Mucosa of rectum (tissue), 2 donors: ENCODE data around the gene JMJD1C.

ENCODE experiments used
- H3K27ac ChIP-seq, 2 donors: one replicate each; pipeline ENCODE4 v1.7.0; 2013; ENCODE audit warnings: inconsistent platforms in 2 of 2, low read depth in 2 of 2, low read length in 2 of 2
- H3K27me3 ChIP-seq, 2 donors: one replicate each; pipeline ENCODE4 v1.7.0; 2013; ENCODE audit warnings: low read length in 2 of 2; ENCODE audit not compliant: control insufficient read depth in 2 of 2, insufficient read depth in 2 of 2
- H3K36me3 ChIP-seq, 2 donors: one replicate each; pipeline ENCODE4 v1.7.0; 2013; ENCODE audit warnings: low read length in 2 of 2; ENCODE audit not compliant: control insufficient read depth in 2 of 2, insufficient read depth in 2 of 2
- H3K4me1 ChIP-seq, 2 donors: one replicate each; pipeline ENCODE4 v1.7.0; 2013; ENCODE audit warnings: low read length in 2 of 2, mild to moderate bottlenecking in 1 of 2; ENCODE audit not compliant: control insufficient read depth in 2 of 2, insufficient read depth in 2 of 2
- H3K4me3 ChIP-seq, 2 donors: one replicate each; pipeline ENCODE4 v1.7.0; 2013; ENCODE audit warnings: low read length in 2 of 2
- H3K9ac ChIP-seq, 2 donors: one replicate each; pipeline ENCODE4 v1.7.0; 2013; ENCODE audit warnings: low read length in 2 of 2, low read depth in 1 of 2, mild to moderate bottlenecking in 1 of 2
- H3K9me3 ChIP-seq, 2 donors: one replicate each; pipeline ENCODE4 v1.7.0; 2013; ENCODE audit warnings: low read length in 2 of 2; ENCODE audit not compliant: control insufficient read depth in 2 of 2
- donor health status: healthy.
- donor health status: Normal muscosa, but diverticular disease.

The JMJD1C gene

DNA sequence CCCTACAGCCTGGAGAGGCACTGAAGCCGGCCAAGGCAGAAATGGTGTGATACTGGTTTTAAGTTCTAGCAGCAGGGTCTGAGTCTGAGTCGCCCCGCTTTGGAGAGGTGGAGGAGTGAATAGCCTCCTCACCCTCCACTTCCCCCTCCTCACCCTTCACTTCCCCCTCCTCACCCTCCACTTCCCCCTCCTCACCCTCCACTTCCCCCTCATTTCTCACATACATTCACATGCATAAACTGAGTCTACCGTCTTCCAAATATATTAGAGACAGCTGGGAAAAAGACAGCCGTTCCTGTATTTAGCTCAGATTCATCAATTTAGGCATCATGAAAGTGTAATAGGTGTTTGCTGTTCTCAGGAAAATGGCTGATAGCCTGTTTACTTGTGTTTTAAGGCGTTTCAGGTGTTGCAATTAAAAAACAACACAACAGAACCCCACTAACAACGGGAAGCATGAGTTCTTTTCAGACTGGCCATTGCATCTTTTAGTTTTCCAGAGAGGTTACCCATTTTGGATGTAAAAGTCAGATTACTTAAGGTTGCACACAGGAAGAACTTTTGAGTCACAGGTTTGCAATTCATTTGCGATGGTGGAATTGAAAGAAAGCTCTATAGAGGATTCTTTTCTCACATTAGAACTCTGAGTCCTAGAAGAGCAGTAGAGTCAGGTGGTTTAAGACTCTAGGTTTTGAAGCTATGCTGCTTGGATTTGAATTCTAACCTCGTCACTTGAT lies 331.8 kb downstream of the JMJD1C start:
- H3K27me3 ChIP-seq = no peaks in the 10 kb centered on the region
- H3K36me3 ChIP-seq = no peaks in the 10 kb centered on the region
- peak overlapping the region; percentile 89 to 91 for H3K4me3 ChIP-seq
- H3K9me3 ChIP-seq = no peaks in the 10 kb centered on the region
- H3K27ac ChIP-seq = peak overlapping the region; percentile 92 to 98
- H3K4me1 ChIP-seq = peaks cover 7 to 9% of the 10 kb centered on the region in 2 donors
- H3K9ac ChIP-seq = peak overlapping the region; percentile 98 to 99

GRCh38 chr10:63133056-63133820 lies 332.5 kb downstream of the JMJD1C start, which contains the start of gene NRBF2:
NRBF2 (plus strand) TSS chr10:63133328; CDS start chr10:63133471, 143 bp downstream.
- Histone ChIP-seq H3K9me3 (no peaks in the 10 kb centered on the region), H3K9ac (peak within 1 kb of the TSS; percentile 98 to 99), H3K4me3 (peak within 1 kb of the TSS; percentile 89 to 91), H3K4me1 (peaks cover 7 to 9% of the 10 kb centered on the region in 2 donors), H3K27me3 (no peaks in the 10 kb centered on the region), H3K36me3 (no peaks in the 10 kb centered on the region), H3K27ac (peak within 1 kb of the TSS; percentile 92 to 98)

DNA sequence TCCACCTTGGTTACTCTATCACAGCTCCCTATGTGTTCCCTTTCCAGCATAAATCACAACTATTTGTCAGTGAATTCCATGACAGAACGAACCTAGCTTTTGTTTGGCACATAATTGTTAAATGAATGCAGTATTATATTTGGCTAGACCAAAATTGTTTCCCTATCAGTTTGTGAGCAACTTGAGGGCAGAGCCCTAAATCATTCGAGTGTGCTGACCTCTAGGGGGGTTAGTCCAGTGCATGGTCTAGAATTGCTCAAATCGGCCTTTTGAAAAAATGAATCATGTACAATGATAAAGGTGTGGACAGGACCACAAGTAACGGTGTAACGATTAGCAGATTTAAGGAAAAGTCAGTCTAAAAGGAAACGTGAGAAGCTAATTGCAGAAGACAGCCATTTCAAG lies 333.1 kb downstream of the JMJD1C start:
- Histone ChIP-seq H3K9me3 (no peaks in the 10 kb centered on the region), H3K27me3 (no peaks in the 10 kb centered on the region), H3K4me3 (peak overlapping the region; percentile 89 to 91), H3K4me1 (peaks cover 7 to 9% of the 10 kb centered on the region in 2 donors), H3K9ac (peak overlapping the region in 1 of 2 donors; percentile 98), H3K36me3 (no peaks in the 10 kb centered on the region), H3K27ac (peak overlapping the region; percentile 92 to 98)

DNA sequence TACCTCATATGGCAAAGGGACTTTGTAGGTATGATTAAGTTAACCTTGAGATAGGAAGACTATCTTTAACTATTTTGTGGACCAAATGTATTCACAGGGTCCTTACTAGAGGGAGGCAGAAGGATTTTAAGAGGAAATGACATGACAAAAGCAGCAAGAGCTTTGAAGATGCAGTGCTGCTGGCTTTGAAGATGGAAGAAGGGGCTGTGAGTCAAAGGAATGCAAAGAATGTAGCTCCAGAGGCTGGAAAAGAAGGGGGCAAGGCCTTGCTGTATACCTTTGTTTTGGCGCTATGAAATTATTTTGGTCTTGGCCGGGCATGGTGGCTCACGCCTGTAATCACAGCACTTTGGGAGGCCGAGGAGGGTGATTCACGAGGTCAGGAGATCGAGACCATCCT lies 335.9 kb downstream of the JMJD1C start:
- H3K36me3 ChIP-seq = no peaks in the 10 kb centered on the region
- H3K27ac ChIP-seq = no peak overlapping the region
- H3K9ac ChIP-seq = no peak overlapping the region
- no peak overlapping the region for H3K4me3 ChIP-seq
- H3K4me1 ChIP-seq = peaks cover 7 to 9% of the 10 kb centered on the region in 2 donors
- no peaks in the 10 kb centered on the region for H3K9me3 ChIP-seq
- no peaks in the 10 kb centered on the region for H3K27me3 ChIP-seq

DNA sequence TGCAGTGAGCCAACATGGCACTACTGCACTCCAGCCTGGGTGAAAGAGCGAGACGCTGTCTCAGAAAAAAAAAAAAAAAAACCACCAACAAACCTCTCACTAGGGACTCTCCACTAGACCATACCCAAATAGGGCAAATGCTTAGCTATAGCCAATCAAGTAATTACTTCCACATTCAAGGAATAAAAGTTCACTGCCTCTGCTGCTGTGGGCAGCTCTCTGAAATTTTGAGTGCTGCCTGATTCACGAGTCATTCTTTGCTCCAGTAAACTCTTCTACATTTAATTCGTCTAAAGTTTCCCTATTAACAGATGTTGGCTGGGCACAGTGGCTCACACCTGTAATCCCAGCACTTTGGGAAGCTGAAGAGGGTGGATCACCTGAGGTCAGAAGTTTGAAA lies 337.3 kb downstream of the JMJD1C start:
- peaks cover 0 to 3% of the 10 kb centered on the region in 2 donors for H3K4me1 ChIP-seq
- H3K27me3 ChIP-seq = no peaks in the 10 kb centered on the region
- H3K9ac ChIP-seq = no peak overlapping the region
- H3K9me3 ChIP-seq = no peaks in the 10 kb centered on the region
- H3K36me3 ChIP-seq = no peaks in the 10 kb centered on the region
- no peak overlapping the region for H3K27ac ChIP-seq
- no peak overlapping the region for H3K4me3 ChIP-seq

DNA sequence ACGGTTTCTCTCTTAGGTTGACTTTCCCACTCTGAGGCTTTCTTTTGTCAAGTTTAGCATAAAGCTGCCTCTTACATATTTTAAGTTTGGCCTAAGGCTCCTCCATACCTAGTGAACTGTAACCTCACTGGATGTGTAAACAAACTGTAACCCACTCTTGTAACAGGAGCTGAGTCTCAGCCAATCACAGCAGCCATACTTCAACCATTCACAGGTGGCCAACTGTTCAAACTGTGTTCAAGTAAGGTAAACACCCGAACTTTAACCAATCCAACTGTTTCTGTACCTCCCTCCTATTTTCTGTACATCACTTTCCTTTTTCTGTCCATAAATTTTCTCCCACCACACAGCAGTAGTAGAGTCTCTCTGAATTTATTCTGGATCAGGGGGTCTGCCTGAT lies 340.3 kb downstream of the JMJD1C start:
- Histone ChIP-seq H3K27me3 (no peaks in the 10 kb centered on the region), H3K4me1 (no peaks in the 10 kb centered on the region), H3K9ac (no peak overlapping the region), H3K27ac (no peak overlapping the region), H3K4me3 (no peak overlapping the region), H3K9me3 (no peaks in the 10 kb centered on the region), H3K36me3 (no peaks in the 10 kb centered on the region)

DNA sequence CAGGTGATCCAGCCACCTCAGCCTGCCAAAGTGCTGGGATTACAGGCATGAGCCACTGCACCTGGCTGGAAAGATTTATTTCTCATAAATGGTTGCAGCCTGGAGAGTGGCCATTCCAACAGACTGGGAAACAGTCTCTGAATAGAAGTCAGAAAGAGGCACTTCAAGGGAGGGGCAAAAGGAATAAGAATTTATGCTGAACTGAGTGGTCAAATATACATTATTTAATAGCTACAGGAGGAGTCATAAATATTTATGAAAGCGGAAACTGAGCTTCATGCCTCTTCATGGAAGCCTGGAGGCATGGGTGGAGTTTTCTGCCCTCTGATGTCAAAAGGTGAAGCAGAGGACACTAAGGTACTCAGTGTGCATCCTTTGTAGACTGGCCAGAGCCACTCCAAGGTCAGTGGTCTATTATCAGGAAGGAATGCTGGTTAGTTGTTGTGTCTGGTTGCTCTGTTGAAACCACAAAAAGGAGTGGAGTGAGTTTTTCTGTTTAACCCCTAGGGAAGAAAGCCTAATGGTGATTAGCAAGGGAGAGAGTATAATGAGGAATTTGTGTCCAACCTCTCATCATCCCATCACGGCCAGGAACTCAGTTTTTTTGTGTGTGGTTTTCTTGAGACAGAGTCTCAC lies 341.9 kb downstream of the JMJD1C start:
- Histone ChIP-seq H3K4me1 (no peaks in the 10 kb centered on the region), H3K27me3 (no peaks in the 10 kb centered on the region), H3K9me3 (no peaks in the 10 kb centered on the region), H3K9ac (no peak overlapping the region), H3K36me3 (no peaks in the 10 kb centered on the region), H3K27ac (no peak overlapping the region), H3K4me3 (no peak overlapping the region)

DNA sequence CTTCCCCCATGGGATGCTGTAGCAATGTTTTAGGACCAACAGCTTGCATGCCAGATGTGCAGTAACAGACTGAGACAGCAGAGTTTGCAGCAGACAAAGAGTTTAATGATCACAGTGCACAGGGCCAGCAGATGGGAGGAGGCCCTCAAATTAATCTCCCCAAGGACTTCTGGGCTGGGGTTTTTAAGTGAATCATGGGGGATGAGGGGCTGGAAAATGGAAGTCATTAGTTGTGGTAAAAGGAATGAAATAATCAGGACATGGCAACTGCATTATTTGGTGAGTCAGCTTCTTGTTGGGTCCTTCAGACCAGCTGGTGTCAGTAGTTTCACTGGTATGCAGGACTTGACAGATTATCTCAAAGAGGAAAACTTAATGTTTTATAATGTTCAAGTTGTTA lies 345.2 kb downstream of the JMJD1C start:
- H3K36me3 ChIP-seq = no peaks in the 10 kb centered on the region
- H3K4me1 ChIP-seq = no peaks in the 10 kb centered on the region
- no peak overlapping the region for H3K4me3 ChIP-seq
- peak overlapping the region in 1 of 2 donors; percentile 1 for H3K27ac ChIP-seq
- no peak overlapping the region for H3K9ac ChIP-seq
- no peaks in the 10 kb centered on the region for H3K27me3 ChIP-seq
- no peaks in the 10 kb centered on the region for H3K9me3 ChIP-seq

- no peak overlapping the region for H3K9ac ChIP-seq
- no peak overlapping the region for H3K4me3 ChIP-seq
- H3K36me3 ChIP-seq = no peaks in the 10 kb centered on the region
- no peaks in the 10 kb centered on the region for H3K4me1 ChIP-seq
- no peak overlapping the region for H3K27ac ChIP-seq
- no peaks in the 10 kb centered on the region for H3K27me3 ChIP-seq
- H3K9me3 ChIP-seq = no peaks in the 10 kb centered on the region
Measured at GRCh38 chr10:63119041-63119440, 346.7 kb downstream of the JMJD1C start.
